Activated CD8-positive, alpha-beta memory T cell treated with anti-CD3 and anti-CD28 coated beads for 4 hours (primary cell): Measurements from ENCODE around the gene TMTC4.
"Not testable (repeated sequence)": the region's sequence is repeated elsewhere in the genome, so short reads cannot be mapped to it uniquely, and the experiment has no call there.

Experiments
- DNase-seq, 2 donors: peaks; one replicate each; pipeline ENCODE4 v3.0.0-alpha.2; 2020; ENCODE audit warnings: low read depth in 2 of 2

Gene TMTC4

GRCh38 chr13:100674572-100674871, at the start of gene TMTC4:
TSS of gene TMTC4 (minus strand) at chr13:100674795. CDS start at chr13:100670362, 4,433 bp downstream.
- no peak for DNase-seq

- no peak for DNase-seq
Observed at GRCh38 chr13:100722517-100722916, 47.9 kb upstream of the TMTC4 start.

GRCh38 chr13:100721885-100722512, 47.4 kb upstream of the TMTC4 start:
- DNase-seq: no peak

GRCh38 chr13:100715604-100716003, 41.0 kb upstream of the TMTC4 start:
- DNase-seq: no peak

- no peak for DNase-seq
Observed at GRCh38 chr13:100714478-100714877, 39.9 kb upstream of the TMTC4 start.

- no peak for DNase-seq
Observed at GRCh38 chr13:100710176-100710575, 35.6 kb upstream of the TMTC4 start.

- no peak for DNase-seq
Observed at GRCh38 chr13:100707818-100708740, 33.5 kb upstream of the TMTC4 start.

- not testable (repeated sequence) for DNase-seq
Observed at GRCh38 chr13:100698331-100698730, 23.7 kb upstream of the TMTC4 start.

GRCh38 chr13:100695509-100695773, 20.8 kb upstream of the TMTC4 start:
- no peak for DNase-seq

- DNase-seq: no peak
Observed at GRCh38 chr13:100694722-100695508, 20.3 kb upstream of the TMTC4 start.

- DNase-seq: no peak
Observed at GRCh38 chr13:100689191-100689590, 14.6 kb upstream of the TMTC4 start.

GRCh38 chr13:100680131-100680530, 5.5 kb upstream of the TMTC4 start:
- DNase-seq: no peak

- not testable (repeated sequence) for DNase-seq
Observed at GRCh38 chr13:100677128-100677527, 2.5 kb upstream of the TMTC4 start.

- no peak for DNase-seq
Observed at GRCh38 chr13:100675661-100676129, 1.1 kb upstream of the TMTC4 start.

GRCh38 chr13:100674872-100675660, 471 bp upstream of the TMTC4 start:
- peak; percentile 100 for DNase-seq

GRCh38 chr13:100673713-100674571, 653 bp downstream of the TMTC4 start:
- DNase-seq: peak in 1 of 2 donors; percentile 34

- DNase-seq: no peak
Observed at GRCh38 chr13:100673376-100673712, 1.3 kb downstream of the TMTC4 start.

GRCh38 chr13:100671389-100672182, 3.0 kb downstream of the TMTC4 start:
- DNase-seq: no peak

- DNase-seq: no peak
Observed at GRCh38 chr13:100668408-100668807, 6.2 kb downstream of the TMTC4 start.

- no peak for DNase-seq
Observed at GRCh38 chr13:100667894-100668293, 6.7 kb downstream of the TMTC4 start.
